PFSK-1 (cell line): ENCODE data around the gene PPA2.

ENCODE experiments used
- POLR2AphosphoS5 ChIP-seq: IDR thresholded peaks from 2 replicates; pipeline ENCODE4 v1.6.1; 2012; ENCODE audit warnings: low read depth, mild to moderate bottlenecking, control low read depth, low read length, moderate library complexity
- TAF1 ChIP-seq: IDR thresholded peaks from 2 replicates; pipeline ENCODE4 v1.6.1; 2012; ENCODE audit warnings: low read length, control low read depth, borderline replicate concordance; ENCODE audit not compliant: insufficient read depth

DNA sequence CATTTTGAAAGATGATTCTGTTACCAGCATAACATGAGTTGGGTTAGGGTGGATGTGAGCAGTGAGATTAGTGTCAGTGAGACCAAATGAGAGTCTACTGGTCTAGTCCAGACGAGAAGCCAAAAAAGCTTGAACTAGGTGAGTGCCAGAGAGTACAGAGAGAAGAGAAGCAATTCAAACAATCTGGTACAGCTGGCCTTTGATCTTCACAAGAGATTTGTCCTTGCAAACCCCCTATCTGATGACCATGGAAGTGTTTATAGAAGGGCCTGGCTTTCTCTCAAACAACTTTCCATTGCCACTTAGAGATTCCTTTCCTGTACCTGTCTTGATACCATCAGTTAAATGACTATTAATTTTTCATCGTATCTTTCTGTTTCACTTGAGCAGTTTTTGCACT lies 128.5 kb downstream of the PPA2 start:
- TF ChIP-seq POLR2AphosphoS5 (no peak), TAF1 (no peak)
